GM13976 (cell line): Measurements from ENCODE around the gene DRC3.

Experiments
- DNase-seq: peaks from one replicate; pipeline ENCODE4 v3.0.0; 2012; ENCODE audit warnings: low spot score
- in situ Hi-C: fragments of 300-500 bp; cut with MboI; formaldehyde crosslinking; loops from one replicate; pipeline ENCODE4 v1.12.0; 2022; ENCODE audit warnings: low sequenced_read_pairs, mixed read lengths, inconsistent platforms; ENCODE audit not compliant: unreplicated experiment
- TF ChIP-seq, protein P1 (sequence below): IDR thresholded peaks from 2 replicates; pipeline ENCODE4 v1.5.1; 2012; ENCODE audit warnings: borderline replicate concordance, mild to moderate bottlenecking; ENCODE audit not compliant: insufficient read depth; ENCODE audit errors: extremely low read depth, missing control alignments, control extremely low read depth

DRC3 gene

DNA sequence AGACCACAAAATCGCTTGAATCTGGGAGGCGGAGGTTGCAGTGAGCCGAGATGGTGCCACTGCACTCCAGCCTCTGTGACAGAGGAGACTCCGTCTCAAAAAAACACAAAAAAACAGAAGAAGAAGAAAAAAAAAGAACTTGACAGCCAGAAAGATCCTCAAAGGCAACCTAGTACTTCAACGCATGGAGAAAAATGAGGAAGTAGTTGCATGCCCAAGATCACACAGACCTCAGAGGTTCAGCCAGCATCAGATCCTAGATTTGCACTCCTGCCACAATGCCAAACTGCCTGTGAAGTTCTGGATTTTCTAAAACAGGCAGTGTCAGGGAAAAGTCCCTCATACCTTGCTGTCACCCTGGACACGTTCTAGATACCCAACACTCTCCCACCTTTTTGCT lies 64.8 kb downstream of the DRC3 start:
- in situ Hi-C loops: loop anchor here (10.0 kb wide), 1 partner anchor 353 kb away; the partner anchor contains the start of gene RAI1

DNA sequence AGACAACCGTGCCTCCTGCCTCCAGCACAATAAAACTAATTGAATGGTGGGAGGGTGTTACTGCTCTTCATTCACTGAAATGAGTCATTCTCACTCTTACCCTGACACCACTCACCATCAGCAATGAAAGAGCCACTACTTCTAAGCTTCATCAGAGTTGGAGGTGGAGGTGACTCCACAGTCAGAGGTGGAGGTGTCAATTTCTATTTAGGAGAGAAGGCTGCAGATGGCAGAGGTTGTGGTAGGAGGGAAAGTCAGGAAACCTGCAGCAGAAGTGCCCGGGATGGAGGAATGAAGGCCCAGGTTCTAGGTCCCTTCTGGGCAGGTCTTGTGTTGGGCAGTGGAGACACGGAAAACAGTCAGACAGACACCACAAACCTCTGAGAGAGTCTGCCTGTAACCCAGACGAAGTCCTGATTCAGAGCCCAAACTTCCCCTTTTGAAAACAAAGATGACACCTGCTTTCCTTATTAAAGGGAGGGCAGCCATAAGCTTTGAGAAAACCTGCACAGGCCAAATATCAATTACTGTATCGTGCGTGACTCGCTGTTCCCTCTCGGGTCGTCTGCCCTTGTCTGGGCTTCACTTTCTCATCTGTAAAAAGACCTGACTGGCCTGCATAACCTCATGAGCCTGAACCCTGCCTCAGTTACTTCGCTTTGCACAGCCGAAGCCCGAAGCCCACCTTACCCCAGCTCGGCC lies 65.6 kb downstream of the DRC3 start:
- DNase-seq: peak; percentile 55
- in situ Hi-C loops: loop anchor here (10.0 kb wide), 1 partner anchor 353 kb away; the partner anchor contains the start of gene RAI1
- TF ChIP-seq, protein P1, sequence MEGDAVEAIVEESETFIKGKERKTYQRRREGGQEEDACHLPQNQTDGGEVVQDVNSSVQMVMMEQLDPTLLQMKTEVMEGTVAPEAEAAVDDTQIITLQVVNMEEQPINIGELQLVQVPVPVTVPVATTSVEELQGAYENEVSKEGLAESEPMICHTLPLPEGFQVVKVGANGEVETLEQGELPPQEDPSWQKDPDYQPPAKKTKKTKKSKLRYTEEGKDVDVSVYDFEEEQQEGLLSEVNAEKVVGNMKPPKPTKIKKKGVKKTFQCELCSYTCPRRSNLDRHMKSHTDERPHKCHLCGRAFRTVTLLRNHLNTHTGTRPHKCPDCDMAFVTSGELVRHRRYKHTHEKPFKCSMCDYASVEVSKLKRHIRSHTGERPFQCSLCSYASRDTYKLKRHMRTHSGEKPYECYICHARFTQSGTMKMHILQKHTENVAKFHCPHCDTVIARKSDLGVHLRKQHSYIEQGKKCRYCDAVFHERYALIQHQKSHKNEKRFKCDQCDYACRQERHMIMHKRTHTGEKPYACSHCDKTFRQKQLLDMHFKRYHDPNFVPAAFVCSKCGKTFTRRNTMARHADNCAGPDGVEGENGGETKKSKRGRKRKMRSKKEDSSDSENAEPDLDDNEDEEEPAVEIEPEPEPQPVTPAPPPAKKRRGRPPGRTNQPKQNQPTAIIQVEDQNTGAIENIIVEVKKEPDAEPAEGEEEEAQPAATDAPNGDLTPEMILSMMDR: no peak

More for the DNA sequence above, 64.8 kb downstream of the DRC3 start:
- no peak for DNase-seq
- TF ChIP-seq, protein P1: no peak

DNA sequence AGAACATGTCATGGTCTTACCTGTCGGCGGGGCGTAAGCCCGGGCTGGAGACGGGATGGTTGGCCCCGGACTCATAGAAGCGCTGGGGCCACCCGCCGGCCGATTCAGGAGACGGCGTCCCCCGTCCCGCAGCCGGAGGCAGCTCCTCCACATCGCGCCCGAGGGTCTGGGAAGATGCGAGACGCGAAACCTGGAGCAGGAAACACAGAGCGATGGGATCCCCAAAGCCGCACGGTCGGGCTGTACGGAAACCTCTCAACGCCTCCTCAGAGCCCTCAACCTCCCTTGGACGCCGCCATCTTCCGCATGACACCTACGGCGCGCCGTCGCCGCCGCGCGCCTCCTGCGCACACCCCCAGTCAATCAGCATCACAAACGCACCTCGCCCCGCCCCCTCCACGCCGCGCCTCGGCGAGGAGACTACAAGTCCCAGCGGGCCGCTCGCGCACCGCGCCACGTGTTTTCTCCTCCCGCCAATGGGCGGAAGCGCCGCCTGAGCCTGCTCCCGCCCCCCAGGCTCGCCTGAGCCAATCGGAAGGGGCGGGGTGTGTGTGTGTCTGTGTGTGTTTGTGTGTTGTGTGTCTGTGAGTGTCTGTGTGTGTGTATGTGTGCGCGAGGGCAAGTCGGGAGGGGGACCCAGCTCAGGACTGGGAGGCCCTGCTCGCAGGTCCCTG lies 66.3 kb downstream of the DRC3 start, which contains the start of the genes ATPAF2 and GID4:
Gene ATPAF2, minus strand, starts transcription at position 308 of the 674 bp plus-strand sequence. Its CDS starts 155 bp downstream, at position 153.
Gene GID4, plus strand, starts transcription at position 548 of the 674 bp plus-strand sequence. Its CDS starts 57 bp downstream, at position 605.
- TF ChIP-seq, protein P1: no peak
- in situ Hi-C loops: loop anchor here (10.0 kb wide), 1 partner anchor 354 kb away; the partner anchor contains the start of gene RAI1
- peak; percentile 99 for DNase-seq

DNA sequence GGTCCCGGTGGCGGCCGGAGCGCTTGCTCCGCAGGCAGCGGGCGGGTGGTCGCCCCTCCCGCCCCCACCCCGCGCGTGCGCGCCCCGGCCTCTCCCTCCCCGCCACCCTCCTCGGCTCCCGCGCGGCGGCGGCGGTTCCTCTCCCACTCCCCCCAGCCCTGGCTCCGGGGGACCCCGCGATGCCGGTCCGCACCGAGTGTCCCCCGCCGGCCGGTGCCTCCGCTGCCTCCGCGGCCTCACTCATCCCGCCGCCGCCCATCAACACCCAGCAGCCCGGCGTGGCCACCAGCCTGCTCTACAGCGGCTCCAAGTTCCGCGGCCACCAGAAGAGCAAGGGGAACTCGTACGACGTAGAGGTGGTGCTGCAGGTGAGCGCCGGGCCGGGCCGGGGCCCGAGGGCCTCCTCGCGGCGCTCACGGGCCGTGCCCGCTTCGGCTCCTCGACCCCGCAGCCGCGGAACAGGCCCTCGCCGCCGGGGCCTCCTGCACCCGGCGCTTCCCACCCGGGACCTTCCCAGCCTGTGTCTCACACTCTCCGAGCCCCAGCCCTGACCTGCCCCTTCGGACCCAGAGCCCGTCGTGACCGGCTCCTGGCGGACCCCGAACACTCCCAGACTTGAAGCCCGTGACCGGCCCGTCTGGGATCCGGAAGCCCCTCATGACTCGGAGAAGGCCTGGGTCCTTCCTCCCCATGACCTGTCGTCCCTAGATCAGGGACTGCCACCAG lies 67.0 kb downstream of the DRC3 start:
- TF ChIP-seq, protein P1: no peak
- in situ Hi-C loops: loop anchor here (10.0 kb wide), 1 partner anchor 355 kb away; the partner anchor contains the start of gene RAI1
- no peak for DNase-seq

DNA sequence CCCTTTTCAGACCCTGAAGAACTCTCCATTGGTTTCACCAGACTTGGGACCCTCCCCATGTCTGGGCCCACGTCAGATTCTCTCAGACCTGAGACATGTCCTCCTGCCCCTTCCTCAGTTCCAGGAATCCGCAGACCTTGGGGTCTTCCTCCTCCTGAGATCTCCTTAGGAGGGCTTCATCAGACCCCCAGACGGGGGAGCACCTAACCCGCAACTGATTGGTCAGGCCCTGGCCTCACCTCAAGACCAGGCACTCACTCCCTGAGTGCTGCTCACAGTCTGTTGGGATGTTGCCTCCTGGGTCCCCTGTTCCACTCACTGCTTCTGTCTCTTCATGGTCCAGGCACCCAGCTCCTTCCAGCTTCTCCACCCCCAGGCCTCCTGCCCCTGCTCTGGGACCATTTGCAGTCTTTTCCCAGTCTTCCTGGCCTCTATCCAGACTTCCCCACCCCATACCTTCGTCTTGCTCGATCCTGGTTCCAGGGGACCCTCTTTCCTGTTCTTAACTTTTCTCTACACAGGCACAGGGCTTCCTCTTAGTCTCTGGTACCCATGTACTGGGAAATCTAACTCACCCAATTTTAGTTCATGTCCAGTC lies 67.7 kb downstream of the DRC3 start:
- TF ChIP-seq, protein P1: no peak
- in situ Hi-C loops: no loop called here
- no peak for DNase-seq

DNA sequence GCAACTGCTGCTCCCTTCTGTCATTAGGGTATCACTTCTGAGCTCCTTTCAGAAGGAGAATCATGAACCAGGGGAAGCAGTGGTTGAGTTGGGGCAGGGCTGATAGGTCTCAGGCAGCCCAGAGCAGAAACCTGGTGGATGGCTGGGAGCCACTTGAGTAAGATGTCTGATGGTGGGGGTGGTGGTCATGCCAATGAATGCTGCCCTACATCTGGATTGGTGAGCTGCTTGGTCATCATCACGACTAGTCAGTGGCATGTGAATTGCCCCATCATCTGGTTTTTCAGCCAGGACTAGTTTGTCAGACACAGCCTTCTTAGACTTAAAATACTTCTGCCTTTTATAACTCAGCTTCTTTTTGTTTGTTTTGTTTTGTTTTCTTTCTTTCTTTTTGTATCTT lies 69.1 kb downstream of the DRC3 start:
- in situ Hi-C loops: no loop called here
- TF ChIP-seq, protein P1: no peak
- no peak for DNase-seq
